ENCODE results near the gene DNAJC21.

DNA sequence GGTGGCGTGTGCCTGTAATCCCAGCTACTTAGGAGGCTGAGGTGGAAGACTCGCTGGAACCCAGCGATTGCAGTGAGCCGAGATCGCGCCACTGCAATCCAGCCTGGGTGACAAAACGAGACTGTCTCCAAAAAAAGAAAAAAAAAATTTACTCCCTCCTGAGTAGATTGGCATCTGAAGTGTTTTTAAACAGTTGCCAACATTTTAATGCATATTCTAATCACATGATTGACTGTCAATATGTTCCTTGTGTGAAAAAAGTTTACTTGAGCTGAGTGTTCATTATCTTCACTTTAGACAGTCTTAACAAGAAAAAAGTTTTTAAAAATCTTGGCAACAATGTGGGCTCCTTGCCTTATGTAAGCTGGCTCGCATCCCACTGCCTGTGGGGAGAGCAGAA, 64.6 kb downstream of the DNAJC21 start:
- TF ChIP-seq, protein P1, sequence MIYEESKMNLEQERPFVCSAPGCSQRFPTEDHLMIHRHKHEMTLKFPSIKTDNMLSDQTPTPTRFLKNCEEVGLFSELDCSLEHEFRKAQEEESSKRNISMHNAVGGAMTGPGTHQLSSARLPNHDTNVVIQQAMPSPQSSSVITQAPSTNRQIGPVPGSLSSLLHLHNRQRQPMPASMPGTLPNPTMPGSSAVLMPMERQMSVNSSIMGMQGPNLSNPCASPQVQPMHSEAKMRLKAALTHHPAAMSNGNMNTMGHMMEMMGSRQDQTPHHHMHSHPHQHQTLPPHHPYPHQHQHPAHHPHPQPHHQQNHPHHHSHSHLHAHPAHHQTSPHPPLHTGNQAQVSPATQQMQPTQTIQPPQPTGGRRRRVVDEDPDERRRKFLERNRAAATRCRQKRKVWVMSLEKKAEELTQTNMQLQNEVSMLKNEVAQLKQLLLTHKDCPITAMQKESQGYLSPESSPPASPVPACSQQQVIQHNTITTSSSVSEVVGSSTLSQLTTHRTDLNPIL (CRISPR knock-in tag; IDR thresholded peaks at IDR 0.05; ENCODE audit: low read depth): no peak
- TF ChIP-seq, protein P2, sequence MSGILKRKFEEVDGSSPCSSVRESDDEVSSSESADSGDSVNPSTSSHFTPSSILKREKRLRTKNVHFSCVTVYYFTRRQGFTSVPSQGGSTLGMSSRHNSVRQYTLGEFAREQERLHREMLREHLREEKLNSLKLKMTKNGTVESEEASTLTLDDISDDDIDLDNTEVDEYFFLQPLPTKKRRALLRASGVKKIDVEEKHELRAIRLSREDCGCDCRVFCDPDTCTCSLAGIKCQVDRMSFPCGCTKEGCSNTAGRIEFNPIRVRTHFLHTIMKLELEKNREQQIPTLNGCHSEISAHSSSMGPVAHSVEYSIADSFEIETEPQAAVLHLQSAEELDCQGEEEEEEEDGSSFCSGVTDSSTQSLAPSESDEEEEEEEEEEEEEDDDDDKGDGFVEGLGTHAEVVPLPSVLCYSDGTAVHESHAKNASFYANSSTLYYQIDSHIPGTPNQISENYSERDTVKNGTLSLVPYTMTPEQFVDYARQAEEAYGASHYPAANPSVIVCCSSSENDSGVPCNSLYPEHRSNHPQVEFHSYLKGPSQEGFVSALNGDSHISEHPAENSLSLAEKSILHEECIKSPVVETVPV (CRISPR knock-in tag; IDR thresholded peaks at IDR 0.05): no peak
- TF ChIP-seq TCF4 (CRISPR knock-in tag; IDR thresholded peaks at IDR 0.05; ENCODE audit: borderline replicate concordance): no peak
- no peak for TF ChIP-seq OSR1 (CRISPR knock-in tag; IDR thresholded peaks at IDR 0.05)
